Measurements from ENCODE around the gene VRK3.
"Not testable (repeated sequence)": the region's sequence is repeated elsewhere in the genome, so short reads cannot be mapped to it uniquely, and the experiment has no call there.

Gene VRK3

DNA sequence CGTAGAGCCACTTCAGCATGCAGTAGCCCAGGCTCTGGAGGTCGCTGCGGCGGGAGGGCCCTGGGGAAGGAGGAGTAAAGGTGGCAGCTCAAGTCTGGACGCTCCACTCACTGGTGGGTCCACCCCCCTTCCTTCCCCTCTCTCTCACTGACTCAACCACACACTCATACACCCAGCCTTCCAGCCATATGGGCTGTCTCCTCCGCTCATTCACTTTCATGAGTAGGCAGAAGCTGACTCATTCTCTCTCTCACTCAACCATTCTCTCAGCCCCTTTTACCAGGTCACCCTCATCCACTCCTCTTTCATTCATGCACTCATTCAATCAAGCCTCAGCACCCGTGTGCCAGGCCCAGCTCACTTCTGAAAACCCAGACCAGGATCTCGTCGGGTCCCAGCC lies 36.7 kb downstream of the VRK3 start:
- DNase-seq (ENCODE audit: extremely low read depth in 1 of 2, low read depth in 1 of 2), result peak in 1 of 2 donors; percentile 39

DNA sequence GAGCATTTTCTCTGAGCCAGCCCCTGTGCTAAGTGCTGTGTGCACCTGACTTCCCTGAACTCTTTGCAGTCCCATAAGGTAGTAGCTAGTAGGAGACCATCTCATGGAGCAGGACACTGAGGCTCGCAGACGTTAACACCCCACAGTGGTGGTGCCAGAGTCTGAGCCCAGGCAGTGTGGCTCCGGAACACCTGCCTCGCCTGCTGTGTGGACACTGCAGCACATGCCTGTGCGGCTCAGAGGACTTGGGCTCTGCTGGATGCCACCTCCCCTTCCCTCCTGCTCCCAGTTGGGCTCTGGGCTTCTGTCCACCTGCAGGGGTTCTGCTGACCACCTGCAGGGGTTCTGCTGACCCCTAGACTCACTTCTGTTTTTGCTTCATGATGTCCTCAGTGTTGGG lies 37.2 kb downstream of the VRK3 start:
- DNase-seq (ENCODE audit: extremely low read depth in 1 of 2, low read depth in 1 of 2), result no peak

DNA sequence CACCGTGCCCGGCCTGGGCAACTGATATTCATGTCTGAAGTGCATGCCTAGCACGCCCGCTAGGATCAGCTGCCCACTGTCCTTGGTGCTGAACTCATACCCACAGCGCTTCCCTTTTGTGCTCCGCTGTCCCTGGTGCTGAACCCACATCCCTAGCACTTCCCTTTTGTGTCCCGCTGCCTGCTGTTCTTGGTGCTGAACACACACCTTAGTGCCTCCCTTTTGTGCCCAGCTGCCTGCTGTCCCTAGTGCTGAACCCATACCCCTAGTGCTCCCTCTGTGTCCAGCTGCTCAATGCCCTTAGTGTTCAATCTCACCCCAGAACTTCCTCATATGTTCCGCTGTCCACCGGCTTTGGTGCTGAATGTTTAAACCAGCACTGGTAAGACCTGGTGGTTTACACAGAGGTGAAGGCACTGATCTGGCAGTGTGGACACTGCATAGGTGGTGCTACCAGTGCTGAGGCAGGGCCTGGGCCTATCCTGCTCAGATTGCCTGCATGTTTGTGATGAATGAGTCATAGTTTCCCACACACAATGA lies 37.9 kb downstream of the VRK3 start:
- peak; percentile 41 to 61 for DNase-seq (ENCODE audit: extremely low read depth in 1 of 2, low read depth in 1 of 2)

DNA sequence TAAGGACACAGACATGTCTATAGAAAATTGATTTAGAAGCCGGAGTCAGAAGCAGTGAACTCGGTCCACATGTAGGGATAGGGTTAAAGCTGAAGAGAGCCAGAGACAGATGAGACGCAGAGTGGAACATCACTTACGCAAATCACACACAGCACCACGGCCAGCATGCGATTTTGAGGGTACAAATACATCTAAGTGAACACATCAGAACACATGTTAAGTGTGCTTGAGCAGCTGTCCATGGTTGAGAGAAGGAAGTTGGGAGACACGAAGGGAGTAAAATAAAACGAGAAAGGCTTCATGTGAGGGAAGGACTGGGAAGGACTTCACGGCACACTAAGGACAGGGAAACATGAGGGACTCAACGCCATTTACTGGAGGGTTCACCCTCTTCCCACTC lies 38.8 kb downstream of the VRK3 start:
- no peak for DNase-seq (ENCODE audit: extremely low read depth in 1 of 2, low read depth in 1 of 2)

DNA sequence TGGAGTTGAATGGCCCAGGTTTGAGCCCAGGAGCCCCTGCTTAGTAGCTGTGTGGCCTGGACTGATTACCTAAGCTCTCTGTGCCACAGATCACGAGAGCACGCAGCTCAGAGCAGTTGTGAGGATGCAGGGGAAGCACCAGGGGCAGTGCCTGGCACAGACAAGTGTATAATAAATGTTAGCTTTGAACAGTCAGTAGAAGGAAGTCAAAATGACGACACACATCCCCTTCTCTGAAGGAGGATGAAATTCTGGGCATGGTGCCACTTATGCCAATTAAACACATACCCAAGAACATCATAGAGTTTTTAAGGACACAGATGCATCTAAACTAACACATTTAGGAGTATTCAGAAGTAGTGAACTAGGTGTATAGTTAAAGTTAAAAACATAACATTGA lies 39.3 kb downstream of the VRK3 start:
- no peak for DNase-seq (ENCODE audit: extremely low read depth in 1 of 2, low read depth in 1 of 2)

DNA sequence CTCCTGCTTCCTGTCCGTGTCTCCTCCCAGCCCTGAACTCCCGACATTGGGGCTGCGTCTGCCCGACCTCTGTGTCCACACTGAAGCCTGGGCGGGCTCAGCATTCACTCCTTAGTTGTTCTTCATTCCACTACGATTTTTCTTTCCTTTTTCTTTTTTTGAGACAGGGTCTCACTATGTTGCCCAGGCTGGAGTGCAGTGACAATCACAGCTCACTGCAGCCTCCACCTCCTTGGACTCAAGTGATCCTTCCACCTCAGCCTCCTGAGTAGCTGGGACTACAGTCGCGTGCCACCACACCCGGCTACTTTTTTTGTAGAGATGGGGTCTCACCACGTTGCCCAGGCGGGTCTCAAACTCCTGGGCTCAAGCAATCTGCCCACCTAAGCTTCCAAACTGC lies 40.7 kb downstream of the VRK3 start:
- no peak for DNase-seq (ENCODE audit: extremely low read depth in 1 of 2, low read depth in 1 of 2)

DNA sequence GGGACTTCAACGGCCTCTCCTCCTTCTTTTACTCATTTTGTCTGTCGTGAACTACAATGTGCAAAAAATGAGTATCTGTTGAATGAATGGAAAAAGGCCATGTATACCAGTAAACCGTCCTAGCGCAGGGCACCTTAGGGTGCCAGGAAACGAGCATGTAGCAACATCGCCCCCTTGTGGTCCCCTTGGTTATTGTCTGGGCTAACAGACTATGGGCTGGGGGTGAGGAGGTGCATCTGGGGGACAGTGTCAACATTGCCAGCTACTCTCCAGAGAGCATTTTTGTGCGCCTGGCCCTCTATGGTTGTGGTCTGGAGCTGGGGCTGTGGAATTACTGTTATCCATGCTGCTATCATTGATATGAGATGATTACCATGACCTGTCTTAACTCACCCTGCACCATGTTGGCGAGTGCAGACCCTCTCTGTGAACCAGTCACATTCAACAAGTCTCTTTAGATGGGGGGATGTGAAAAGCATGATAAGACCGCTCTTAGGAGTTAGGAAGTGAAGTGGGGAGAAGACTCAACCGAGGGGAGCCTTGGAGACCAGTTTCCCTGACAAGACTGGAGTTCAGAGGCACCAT lies 41.4 kb downstream of the VRK3 start:
- peak in 1 of 2 donors; percentile 64 for DNase-seq (ENCODE audit: extremely low read depth in 1 of 2, low read depth in 1 of 2)

DNA sequence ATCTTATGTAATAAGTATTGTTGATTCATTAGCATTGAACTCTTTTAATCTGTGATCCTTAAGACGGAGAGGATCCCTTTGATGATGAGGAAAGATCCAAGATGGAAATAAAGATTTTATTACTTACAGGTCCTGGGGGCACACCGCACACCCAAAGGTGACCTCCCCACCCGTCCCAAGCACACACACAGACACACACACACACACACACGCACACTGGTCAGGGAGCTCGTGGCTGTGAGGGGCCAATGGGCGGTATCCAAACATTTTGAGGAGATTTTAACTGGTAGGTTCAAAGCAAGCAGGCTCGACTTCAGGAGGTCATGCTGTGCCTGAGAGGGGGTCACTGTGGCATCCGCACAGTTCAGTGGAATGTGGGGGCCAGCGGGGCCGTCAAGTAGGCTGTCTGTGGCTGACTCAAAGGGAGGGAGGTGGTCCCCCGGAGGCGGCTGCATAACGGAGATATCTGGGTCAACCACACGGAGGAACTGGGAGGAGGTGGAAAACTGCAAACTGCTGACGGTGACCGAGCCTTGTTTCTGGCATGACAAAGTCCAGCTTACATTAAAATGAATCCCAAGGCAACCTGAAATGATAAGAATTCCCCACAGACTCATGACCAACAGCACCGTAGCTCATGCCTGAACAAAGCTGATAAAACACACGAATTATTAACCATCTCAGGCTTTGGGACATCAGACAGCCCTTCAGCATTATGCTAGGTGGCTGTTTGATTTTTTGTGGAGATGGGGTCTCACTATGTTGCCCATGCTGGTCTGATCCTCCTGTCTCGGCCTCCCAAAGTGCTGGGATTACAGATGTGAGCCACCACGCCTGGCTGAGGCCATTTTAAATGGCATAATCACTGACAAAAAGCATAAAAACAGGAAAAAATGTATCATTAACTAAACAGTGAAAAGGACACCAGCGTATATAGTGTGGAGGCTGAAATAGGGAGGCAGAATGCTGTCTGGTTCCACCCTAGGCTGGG lies 43.3 kb downstream of the VRK3 start:
- DNase-seq (ENCODE audit: extremely low read depth in 1 of 2, low read depth in 1 of 2), result no peak

DNA sequence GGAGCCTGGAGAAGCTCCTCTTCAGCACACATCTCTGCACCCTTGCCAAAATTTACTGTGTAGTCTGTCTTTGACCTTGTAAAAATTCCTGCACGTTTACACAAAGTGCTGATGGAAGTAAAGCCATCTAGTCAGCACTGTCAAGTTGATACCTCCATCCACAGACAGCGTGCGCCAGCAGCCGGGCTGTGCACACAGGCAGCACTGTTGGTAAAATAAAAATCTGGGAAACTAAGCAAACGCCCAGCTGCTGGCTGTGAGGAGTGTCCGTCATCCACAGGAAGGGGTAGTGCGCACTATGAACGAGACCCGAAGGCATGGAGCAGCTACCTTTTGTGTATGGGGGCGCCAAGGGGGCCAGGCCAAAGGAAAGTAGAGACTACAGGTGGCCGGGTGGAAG lies 46.8 kb downstream of the VRK3 start:
- DNase-seq (ENCODE audit: extremely low read depth in 1 of 2, low read depth in 1 of 2), result no peak

DNA sequence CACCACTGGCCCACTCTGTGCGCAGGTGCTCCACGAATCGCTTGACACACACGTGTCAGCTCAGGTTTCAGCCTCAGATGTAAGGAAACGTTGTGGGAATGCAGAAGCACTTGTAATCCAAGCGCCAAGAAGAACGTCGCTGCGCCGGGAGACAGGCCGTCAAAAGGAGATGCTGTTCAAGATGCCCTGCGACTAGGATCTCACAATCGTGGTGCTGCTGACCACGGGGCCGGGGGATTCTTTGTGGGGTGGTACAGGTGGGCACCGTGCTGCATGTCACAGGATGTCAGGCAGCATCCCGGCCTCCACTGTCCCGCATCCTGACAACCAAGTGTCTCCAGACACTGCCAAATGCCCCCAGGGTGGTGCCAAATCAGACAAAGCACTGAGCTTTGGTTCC lies 47.3 kb downstream of the VRK3 start:
- no peak for DNase-seq (ENCODE audit: extremely low read depth in 1 of 2, low read depth in 1 of 2)

DNA sequence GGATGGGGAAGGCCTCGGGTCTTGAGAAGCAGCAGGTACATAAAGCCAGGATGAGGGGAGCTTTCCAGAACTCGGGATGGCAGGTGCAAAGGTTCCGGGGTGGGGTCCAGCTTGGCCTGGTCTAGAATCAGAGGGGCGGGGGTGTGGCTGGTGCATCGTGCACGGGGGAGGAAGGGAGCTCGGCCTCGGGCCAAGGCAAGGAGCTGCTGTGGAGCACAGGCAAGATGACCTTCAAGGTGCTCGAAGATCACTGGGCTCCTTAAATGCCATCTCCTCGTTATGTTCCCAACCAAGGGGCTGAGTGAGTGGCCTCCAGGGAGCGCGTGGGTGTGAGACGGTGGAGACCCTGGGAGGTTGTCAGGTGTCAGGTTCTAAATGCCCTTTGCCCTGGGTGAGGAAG lies 48.1 kb downstream of the VRK3 start:
- no peak for DNase-seq (ENCODE audit: extremely low read depth in 1 of 2, low read depth in 1 of 2)

DNA sequence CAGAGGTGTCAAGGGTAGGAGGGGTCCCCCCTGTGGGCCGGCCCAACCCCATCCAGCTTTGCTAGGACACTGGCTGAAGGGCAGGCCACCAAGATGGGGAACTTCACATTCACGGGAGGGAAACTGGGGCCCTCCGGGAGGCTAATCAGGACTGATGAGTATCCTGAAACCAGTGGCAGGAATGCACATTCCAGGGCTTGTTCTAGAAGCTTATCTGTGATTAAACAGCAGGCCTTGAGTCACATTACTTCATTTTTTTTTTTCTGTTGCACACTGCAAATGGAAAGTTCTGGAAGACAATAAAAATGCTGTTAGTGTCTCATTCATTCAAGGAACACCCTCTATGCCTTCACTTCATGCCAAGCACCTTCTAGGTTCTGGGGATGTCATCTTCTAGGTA lies 48.7 kb downstream of the VRK3 start:
- DNase-seq (ENCODE audit: extremely low read depth in 1 of 2, low read depth in 1 of 2), result no peak

DNA sequence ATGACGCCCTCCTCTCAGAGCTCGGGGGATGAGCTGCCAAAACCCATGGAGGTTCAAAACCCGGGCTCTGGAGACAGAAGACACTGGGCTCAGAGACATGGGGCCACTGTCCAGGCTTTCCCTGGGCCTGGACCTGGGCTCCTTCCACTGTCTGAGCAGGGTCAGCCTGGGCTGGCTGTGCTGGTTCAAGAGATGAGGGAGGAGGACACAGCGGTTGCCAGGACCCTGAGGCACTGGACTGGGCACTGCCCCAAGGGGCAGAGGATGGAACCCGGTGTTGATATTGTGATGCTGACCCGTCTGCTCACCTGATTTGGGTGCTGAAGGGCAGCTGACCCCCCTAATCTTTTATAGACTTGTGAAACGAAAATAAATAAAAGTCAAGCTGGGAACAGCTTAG lies 50.1 kb downstream of the VRK3 start:
- no peak for DNase-seq (ENCODE audit: extremely low read depth in 1 of 2, low read depth in 1 of 2)

DNA sequence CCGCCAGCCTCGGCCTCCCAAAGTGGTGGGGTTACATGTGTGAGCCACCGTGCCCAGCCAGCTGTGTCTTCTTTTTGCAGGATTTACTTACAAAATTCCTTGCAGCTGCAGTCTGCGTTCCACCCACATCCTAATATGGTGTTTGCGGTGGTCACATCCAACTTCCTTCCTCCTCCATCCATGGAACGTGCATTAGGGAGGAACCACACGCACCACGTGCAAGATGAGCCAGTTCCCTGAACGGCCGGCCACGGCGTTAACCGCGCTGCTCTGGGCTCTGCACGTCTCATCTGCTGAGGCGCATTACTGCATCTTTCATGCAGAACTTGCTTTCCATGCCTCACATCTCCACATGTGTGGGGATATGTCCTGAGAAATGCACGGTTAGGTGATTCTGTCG lies 51.2 kb downstream of the VRK3 start:
- DNase-seq (ENCODE audit: extremely low read depth in 1 of 2, low read depth in 1 of 2), result no peak

DNA sequence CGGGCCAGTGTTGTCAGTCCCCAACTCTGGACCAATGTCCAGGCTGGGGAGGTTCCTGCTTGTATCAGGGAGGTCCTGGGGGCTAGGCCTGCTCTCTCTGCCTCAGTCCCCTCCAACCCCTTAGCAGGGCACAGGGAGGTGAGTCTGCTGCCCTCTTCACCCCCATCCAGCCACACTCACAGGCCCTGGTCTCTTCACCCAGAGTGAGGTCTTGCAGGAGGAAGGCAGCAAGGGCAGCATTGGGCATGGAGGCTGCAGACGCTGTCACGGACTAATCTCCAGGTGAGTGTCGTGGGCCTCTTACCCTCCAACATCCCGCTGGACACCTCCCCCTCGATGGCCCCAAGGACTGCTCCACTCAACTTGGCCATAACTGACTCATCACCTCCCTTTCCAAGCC lies 52.3 kb downstream of the VRK3 start:
- no peak for DNase-seq (ENCODE audit: extremely low read depth in 1 of 2, low read depth in 1 of 2)

DNA sequence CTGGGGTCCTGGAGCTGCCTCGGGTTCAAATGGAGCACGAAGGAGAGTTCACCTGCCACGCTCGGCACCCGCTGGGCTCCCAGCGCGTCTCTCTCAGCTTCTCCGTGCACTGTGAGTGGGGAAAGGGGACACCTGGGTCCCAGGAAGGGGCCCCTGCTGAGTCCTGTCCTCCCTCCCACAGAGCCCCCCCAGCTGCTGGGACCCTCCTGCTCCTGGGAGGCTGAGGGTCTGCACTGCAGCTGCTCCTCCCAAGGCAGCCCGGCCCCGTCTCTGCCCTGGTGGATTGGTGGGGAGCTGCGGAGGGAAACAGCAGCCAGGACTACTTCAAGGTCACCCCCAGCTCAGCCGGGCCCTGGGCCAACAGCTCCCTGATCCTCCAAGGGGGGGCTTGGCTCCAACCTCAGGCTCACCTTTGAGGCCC lies 53.2 kb downstream of the VRK3 start:
- no peak for DNase-seq (ENCODE audit: extremely low read depth in 1 of 2, low read depth in 1 of 2)

DNA sequence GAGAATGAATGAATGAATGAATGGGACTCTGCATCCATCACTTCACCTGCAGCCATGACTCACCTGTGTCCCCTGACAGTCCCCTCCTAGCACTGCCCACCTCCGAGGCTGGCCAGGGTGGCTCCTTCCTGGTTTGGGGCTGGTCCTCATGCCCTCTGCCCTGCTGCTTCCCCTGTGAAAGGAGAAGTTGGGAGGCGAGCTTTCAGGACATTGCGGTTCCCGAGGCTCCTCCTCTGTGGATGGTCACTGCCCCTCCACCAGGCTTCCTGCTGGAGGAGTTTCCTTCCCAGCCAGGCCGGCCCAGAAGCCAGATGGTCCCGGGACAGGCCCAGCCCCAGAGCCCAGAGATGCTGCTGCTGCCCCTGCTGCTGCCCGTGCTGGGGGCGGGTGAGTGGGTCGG lies 55.8 kb downstream of the VRK3 start:
- DNase-seq (ENCODE audit: extremely low read depth in 1 of 2, low read depth in 1 of 2), result not testable (repeated sequence)

DNA sequence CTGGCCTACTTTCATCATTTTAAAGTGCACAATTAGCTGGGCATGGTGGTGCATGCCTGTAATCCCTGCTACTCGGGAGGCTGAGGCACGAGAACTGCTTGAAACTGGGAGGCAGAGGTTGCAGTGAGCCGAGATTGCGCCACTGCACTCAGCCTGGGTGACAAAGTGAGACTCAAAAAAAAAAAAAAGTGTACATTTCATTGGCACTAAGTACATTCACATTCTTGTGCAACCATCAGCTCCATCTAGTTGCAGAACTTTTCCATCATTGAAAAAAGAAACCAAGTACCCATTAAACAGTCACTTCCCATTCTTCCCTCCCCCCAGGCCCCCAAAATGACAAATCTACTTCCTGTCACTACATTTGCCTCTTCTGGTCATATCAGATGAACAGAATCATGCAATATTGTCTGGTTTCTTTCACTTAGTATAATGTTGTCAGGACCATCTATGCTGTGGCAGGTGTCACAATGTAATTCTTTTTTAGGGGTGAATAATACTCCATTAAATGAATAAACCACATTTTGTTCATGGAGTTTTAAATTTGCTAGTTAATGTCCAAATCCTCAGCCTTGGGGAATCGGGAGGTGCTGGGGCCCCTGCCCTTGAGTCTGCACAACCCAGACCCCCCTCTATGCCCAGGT lies 56.8 kb downstream of the VRK3 start:
- no peak for DNase-seq (ENCODE audit: extremely low read depth in 1 of 2, low read depth in 1 of 2)

DNA sequence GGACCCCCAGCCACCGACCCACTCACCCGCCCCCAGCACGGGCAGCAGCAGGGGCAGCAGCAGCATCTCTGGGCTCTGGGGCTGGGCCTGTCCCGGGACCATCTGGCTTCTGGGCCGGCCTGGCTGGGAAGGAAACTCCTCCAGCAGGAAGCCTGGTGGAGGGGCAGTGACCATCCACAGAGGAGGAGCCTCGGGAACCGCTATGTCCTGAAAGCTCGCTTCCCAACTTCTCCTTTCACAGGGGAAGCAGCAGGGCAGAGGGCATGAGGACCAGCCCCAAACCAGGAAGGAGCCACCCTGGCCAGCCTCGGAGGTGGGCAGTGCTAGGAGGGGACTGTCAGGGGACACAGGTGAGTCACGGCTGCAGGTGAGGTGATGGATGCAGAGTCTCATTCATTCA lies 64.2 kb downstream of the VRK3 start, which contains the start of gene SIGLEC11:
TSS of gene SIGLEC11 (minus strand) at position 193 of the 400 bp plus-strand sequence. CDS start at position 102, 91 bp downstream.
- DNase-seq (ENCODE audit: extremely low read depth in 1 of 2, low read depth in 1 of 2), result not testable (repeated sequence)

DNA sequence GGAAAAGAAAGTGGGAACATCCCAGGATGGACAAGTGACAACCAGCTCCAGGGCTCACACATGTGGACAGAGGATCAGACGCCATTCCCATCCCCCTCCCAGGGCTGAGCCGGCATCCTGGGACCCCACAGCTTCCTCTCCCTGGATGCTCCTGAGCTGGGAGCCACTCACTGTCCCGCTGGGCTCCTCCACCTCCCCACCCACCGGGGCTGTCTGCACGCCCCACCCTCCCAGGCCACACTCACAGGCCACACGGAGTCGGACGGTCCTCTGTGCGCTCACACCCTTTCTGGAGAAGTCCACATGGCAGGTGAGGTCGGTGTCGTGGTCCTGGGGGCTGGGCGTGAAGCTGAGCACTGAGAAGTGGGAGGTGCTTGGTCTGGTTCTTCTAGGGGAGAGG lies 65.3 kb downstream of the VRK3 start:
- not testable (repeated sequence) for DNase-seq (ENCODE audit: extremely low read depth in 1 of 2, low read depth in 1 of 2)

DNA sequence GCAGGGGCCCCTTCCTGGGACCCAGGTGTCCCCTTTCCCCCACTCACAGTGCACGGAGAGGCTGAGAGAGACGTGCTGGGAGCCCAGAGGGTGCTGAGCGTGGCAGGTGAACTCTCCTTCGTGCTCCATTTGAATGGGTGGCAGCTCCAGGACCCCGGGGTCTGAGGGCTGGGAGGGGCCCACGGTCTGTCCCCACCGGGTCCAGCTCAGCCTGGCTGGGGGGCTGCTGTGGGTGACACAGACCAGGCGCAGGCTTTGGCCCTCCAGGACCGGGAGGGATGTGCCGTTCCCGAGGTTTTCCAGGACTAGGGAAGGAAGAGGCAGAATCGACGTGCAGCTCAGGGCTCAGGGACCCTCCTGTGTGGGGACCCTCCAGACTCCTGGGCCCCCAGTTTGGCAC lies 66.6 kb downstream of the VRK3 start:
- DNase-seq (ENCODE audit: extremely low read depth in 1 of 2, low read depth in 1 of 2), result not testable (repeated sequence)

Data from stimulated activated CD8-positive, alpha-beta memory T cell treated with anti-CD3 and anti-CD28 coated beads, Interleukin-7, amount 100 ng/mL, for 48 hours (primary cell).